ENCODE data around the gene PAPPA. TPM values are rescaled to one million over a fixed set of nuclear protein-coding genes. Genes with fewer than 3 reads are reported as not detected.

Gene PAPPA
- total and polyA plus RNA-seq, 12 donors = 0.22 to 23.9 (median 5.7) TPM

GRCh38 chr9:116133163-116133562, 20.4 kb upstream of the PAPPA start:
- Histone ChIP-seq H3K9me3 (replicated peaks in 1 of 3) (no peaks in the 10 kb centered on the region), H3K27me3 (no peaks in the 10 kb centered on the region), H3K4me1 (replicated peaks in 1 of 2) (no peaks in the 10 kb centered on the region), H3K4me3 (no peak overlapping the region), H3K27ac (no peak overlapping the region), H3K36me3 (replicated peaks in 1 of 2) (no peaks in the 10 kb centered on the region)
- no peak for DNase-seq
- TF ChIP-seq POLR2A (IDR thresholded peaks at IDR 0.05) = no peak
- TF ChIP-seq, protein P1, sequence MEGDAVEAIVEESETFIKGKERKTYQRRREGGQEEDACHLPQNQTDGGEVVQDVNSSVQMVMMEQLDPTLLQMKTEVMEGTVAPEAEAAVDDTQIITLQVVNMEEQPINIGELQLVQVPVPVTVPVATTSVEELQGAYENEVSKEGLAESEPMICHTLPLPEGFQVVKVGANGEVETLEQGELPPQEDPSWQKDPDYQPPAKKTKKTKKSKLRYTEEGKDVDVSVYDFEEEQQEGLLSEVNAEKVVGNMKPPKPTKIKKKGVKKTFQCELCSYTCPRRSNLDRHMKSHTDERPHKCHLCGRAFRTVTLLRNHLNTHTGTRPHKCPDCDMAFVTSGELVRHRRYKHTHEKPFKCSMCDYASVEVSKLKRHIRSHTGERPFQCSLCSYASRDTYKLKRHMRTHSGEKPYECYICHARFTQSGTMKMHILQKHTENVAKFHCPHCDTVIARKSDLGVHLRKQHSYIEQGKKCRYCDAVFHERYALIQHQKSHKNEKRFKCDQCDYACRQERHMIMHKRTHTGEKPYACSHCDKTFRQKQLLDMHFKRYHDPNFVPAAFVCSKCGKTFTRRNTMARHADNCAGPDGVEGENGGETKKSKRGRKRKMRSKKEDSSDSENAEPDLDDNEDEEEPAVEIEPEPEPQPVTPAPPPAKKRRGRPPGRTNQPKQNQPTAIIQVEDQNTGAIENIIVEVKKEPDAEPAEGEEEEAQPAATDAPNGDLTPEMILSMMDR (IDR thresholded peaks at IDR 0.05) = no peak
- intact Hi-C loops (cut with DNase I) = no loop called here
- 26 to 35% (median 33%) methylated on average over 2 of the region's 2 CpGs for WGBS, 4 donors

- no peaks in the 10 kb centered on the region for H3K9me3 ChIP-seq (replicated peaks in 1 of 3)
- DNase-seq = no peak
- H3K36me3 ChIP-seq (replicated peaks in 1 of 2) = no peaks in the 10 kb centered on the region
- 33 to 52% (median 47%) methylated on average over 3 of the region's 3 CpGs for WGBS, 4 donors
- intact Hi-C loops (cut with DNase I) = no loop called here
- H3K27me3 ChIP-seq = no peaks in the 10 kb centered on the region
- H3K4me3 ChIP-seq = no peak overlapping the region
- no peaks in the 10 kb centered on the region for H3K4me1 ChIP-seq (replicated peaks in 1 of 2)
- no peak overlapping the region for H3K27ac ChIP-seq
- TF ChIP-seq POLR2A (IDR thresholded peaks at IDR 0.05) = no peak
Measured at GRCh38 chr9:116134975-116135374, 18.6 kb upstream of the PAPPA start.

DNA sequence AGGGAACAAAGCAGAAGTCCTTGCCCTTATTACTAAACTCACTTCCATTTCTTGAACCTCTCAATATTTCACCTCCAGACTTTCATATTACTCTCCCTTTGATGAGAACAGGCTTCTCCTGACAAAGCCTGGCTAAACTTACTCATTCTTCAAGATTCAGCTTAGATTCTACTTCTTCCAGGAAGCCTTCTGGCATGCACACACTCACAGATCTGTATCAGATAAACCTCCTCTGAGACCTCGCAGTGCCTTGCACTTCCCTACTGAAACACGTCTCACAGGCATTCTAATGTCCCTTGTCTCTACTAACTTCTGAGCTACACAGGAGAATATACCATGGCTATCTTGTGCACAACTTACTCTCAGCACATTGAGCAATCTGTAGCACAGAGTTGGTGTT, 16.6 kb upstream of the PAPPA start:
- no peaks in the 10 kb centered on the region for H3K36me3 ChIP-seq (replicated peaks in 1 of 2)
- intact Hi-C loops (cut with DNase I) = no loop called here
- no peaks in the 10 kb centered on the region for H3K4me1 ChIP-seq (replicated peaks in 1 of 2)
- no peak overlapping the region for H3K27ac ChIP-seq
- DNase-seq = no peak
- no peak for TF ChIP-seq POLR2A (IDR thresholded peaks at IDR 0.05)
- TF ChIP-seq, protein P1 (IDR thresholded peaks at IDR 0.05) = no peak
- H3K27me3 ChIP-seq = no peaks in the 10 kb centered on the region
- WGBS, 4 donors = 68 to 89% (median 75%) methylated on average over 2 of the region's 2 CpGs
- H3K4me3 ChIP-seq = no peak overlapping the region
- no peaks in the 10 kb centered on the region for H3K9me3 ChIP-seq (replicated peaks in 1 of 3)

DNA sequence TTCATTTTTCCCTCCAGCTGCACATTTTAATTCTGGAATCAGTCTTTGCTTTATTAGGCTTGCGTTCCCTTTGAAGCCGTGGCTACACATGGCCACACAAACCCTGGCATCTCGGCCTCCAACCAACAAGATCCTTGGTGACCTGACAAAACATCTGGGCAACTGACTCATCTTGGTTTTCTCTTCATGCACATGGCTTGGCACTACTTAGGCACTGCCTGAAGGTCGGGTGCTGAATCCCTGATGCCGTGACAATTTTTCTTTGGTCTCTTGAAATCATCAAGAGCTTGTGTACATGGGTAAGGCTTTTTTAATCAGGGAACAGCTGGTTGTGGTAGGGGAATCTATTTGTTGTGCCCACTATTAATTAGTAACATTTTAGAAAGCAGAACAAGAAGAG, 16.0 kb upstream of the PAPPA start:
- no peak for DNase-seq
- H3K36me3 ChIP-seq (replicated peaks in 1 of 2) = no peaks in the 10 kb centered on the region
- WGBS, 4 donors = 52 to 74% (median 70%) methylated on average over 5 of the region's 5 CpGs
- no peaks in the 10 kb centered on the region for H3K9me3 ChIP-seq (replicated peaks in 1 of 3)
- H3K4me1 ChIP-seq (replicated peaks in 1 of 2) = no peaks in the 10 kb centered on the region
- TF ChIP-seq, protein P1 (IDR thresholded peaks at IDR 0.05) = no peak
- no peak for TF ChIP-seq POLR2A (IDR thresholded peaks at IDR 0.05)
- H3K27me3 ChIP-seq = no peaks in the 10 kb centered on the region
- intact Hi-C loops (cut with DNase I) = no loop called here
- no peak overlapping the region for H3K4me3 ChIP-seq
- H3K27ac ChIP-seq = no peak overlapping the region

DNA sequence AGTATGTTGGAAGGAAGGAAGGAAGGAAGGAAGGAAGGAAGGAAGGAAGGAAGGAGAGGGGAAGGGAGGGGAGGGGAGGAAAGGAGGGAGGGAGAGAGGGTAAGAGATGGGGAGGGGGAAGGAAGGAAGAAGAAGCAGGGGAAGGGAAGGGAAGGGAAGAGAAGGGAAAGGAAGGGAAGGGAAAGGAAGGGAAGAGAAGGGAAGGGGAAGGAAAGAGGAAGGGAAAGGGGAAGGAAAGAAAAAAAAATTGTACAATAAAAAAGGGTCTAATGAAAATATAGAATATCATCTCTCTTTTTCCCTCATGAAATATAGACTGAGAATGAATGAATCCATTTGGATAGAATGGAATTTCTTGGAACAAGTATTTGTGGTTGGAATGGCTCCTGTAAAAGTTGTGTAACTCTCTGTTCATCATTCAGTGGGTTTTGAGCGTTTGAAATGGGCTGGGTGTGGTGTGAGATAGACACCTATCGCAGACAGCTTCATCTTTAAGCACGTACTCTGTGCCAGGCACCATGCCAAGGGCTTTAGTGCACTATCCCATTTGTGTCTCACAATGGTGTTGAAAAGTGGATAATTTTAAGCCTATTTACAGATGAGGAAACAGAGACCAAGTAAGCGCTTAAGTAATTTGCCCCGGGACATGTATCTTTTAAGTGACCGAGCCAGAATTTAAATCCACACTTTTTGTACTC, 11.6 kb upstream of the PAPPA start:
- DNase-seq = no peak
- H3K9me3 ChIP-seq (replicated peaks in 1 of 3) = no peaks in the 10 kb centered on the region
- H3K27me3 ChIP-seq = no peaks in the 10 kb centered on the region
- H3K27ac ChIP-seq = no peak overlapping the region
- H3K36me3 ChIP-seq (replicated peaks in 1 of 2) = no peaks in the 10 kb centered on the region
- intact Hi-C loops (cut with DNase I) = no loop called here
- WGBS, 4 donors = 76 to 85% (median 81%) methylated on average over 6 of the region's 6 CpGs
- H3K4me1 ChIP-seq (replicated peaks in 1 of 2) = no peaks in the 10 kb centered on the region
- no peak for TF ChIP-seq POLR2A (IDR thresholded peaks at IDR 0.05)
- TF ChIP-seq, protein P1 (IDR thresholded peaks at IDR 0.05) = no peak
- H3K4me3 ChIP-seq = no peak overlapping the region

Data from adrenal gland (tissue), 12 donors.